Measurements from ENCODE around the gene LCN10. TPM values are rescaled to one million over a fixed set of nuclear protein-coding genes. Genes with fewer than 3 reads are reported as not detected.

The LCN10 gene
- total and polyA plus RNA-seq, 9 of the 15 experiments (the other 6 are each of a cell fraction or from before 2014, with no cell fraction given) = 0.10 to 0.21 (median 0.14) TPM; not detected in 6

DNA sequence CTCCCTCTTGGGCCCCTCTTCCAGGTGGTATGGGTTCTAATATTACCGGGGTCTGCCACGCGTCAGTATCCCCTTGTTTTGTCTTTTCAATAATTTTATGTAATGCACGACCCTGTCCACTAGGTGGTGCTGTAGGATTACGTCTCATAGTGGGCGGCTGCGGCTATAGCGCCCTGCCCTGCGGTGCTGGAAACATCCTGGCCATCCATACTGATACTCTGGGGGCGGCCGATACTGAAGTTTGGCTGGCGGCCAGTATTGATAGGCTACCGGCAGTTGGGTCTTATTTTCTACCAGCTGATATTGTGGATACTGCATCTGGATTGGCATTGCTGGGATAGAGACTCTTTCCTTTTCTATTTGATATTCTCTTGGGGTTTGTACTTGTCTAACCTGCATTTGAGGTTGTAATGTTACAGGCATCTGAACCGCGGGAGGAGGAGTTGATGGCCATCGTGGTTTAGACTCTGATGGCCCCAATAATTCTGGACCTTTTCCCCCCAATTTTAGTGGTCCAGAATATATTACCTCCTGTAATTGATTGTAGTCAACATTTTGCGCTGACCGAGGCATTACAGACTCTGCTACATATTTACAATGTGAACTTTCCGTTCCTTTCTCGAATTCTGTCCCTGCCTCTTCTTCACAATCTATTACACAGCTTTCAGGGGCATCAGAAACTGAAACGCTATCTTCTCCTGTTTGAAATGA is 45.1 kb upstream of the LCN10 start (continued):
- 0 out of 4 replicates have a peak, but pooled peaks of 1 of the 2 experiments have one; percentile 40 for TF ChIP-seq MLLT1 (IDR thresholded peaks at IDR 0.05)
- TF ChIP-seq, protein P1, sequence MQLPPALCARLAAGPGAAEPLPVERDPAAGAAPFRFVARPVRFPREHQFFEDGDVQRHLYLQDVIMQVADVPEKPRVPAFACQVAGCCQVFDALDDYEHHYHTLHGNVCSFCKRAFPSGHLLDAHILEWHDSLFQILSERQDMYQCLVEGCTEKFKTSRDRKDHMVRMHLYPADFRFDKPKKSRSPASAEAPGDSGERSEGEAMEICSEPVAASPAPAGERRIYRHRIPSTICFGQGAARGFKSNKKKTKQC (CRISPR knock-in tag; IDR thresholded peaks at IDR 0.05) = no peak
- no peak for TF ChIP-seq HNRNPK (IDR thresholded peaks at IDR 0.05; ENCODE audit: low read depth, low read length, poor library complexity, severe bottlenecking)
- TF ChIP-seq MTF1 (CRISPR knock-in tag; IDR thresholded peaks at IDR 0.05; ENCODE audit: borderline replicate concordance) = no peak
- 0 out of 2 replicates have a peak, but pooled peaks have one; percentile 12 for TF ChIP-seq ZNF384 (IDR thresholded peaks at IDR 0.05; ENCODE audit: low read depth, low read length)
- peak; percentile 56; the same call in 1 of the 2 replicates for TF ChIP-seq NFIX (CRISPR knock-in tag; IDR thresholded peaks at IDR 0.05; ENCODE audit: low read depth)
- TF ChIP-seq ZNF740 (CRISPR knock-in tag; IDR thresholded peaks at IDR 0.05) = no peak
- no peak for TF ChIP-seq ZNF740 (tag; IDR thresholded peaks at IDR 0.05)
- no peak for TF ChIP-seq HDAC6 (IDR thresholded peaks at IDR 0.05; ENCODE audit: low read depth, low read length)
- TF ChIP-seq, protein P2, sequence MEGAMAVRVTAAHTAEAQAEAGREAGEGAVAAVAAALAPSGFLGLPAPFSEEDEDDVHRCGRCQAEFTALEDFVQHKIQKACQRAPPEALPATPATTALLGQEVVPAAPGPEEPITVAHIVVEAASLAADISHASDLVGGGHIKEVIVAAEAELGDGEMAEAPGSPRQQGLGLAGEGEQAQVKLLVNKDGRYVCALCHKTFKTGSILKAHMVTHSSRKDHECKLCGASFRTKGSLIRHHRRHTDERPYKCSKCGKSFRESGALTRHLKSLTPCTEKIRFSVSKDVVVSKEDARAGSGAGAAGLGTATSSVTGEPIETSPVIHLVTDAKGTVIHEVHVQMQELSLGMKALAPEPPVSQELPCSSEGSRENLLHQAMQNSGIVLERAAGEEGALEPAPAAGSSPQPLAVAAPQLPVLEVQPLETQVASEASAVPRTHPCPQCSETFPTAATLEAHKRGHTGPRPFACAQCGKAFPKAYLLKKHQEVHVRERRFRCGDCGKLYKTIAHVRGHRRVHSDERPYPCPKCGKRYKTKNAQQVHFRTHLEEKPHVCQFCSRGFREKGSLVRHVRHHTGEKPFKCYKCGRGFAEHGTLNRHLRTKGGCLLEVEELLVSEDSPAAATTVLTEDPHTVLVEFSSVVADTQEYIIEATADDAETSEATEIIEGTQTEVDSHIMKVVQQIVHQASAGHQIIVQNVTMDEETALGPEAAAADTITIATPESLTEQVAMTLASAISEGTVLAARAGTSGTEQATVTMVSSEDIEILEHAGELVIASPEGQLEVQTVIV (CRISPR knock-in tag; IDR thresholded peaks at IDR 0.05; ENCODE audit: borderline replicate concordance) = no peak
- TF ChIP-seq SMARCA5 (IDR thresholded peaks at IDR 0.05) = no peak
- TF ChIP-seq, protein P3, sequence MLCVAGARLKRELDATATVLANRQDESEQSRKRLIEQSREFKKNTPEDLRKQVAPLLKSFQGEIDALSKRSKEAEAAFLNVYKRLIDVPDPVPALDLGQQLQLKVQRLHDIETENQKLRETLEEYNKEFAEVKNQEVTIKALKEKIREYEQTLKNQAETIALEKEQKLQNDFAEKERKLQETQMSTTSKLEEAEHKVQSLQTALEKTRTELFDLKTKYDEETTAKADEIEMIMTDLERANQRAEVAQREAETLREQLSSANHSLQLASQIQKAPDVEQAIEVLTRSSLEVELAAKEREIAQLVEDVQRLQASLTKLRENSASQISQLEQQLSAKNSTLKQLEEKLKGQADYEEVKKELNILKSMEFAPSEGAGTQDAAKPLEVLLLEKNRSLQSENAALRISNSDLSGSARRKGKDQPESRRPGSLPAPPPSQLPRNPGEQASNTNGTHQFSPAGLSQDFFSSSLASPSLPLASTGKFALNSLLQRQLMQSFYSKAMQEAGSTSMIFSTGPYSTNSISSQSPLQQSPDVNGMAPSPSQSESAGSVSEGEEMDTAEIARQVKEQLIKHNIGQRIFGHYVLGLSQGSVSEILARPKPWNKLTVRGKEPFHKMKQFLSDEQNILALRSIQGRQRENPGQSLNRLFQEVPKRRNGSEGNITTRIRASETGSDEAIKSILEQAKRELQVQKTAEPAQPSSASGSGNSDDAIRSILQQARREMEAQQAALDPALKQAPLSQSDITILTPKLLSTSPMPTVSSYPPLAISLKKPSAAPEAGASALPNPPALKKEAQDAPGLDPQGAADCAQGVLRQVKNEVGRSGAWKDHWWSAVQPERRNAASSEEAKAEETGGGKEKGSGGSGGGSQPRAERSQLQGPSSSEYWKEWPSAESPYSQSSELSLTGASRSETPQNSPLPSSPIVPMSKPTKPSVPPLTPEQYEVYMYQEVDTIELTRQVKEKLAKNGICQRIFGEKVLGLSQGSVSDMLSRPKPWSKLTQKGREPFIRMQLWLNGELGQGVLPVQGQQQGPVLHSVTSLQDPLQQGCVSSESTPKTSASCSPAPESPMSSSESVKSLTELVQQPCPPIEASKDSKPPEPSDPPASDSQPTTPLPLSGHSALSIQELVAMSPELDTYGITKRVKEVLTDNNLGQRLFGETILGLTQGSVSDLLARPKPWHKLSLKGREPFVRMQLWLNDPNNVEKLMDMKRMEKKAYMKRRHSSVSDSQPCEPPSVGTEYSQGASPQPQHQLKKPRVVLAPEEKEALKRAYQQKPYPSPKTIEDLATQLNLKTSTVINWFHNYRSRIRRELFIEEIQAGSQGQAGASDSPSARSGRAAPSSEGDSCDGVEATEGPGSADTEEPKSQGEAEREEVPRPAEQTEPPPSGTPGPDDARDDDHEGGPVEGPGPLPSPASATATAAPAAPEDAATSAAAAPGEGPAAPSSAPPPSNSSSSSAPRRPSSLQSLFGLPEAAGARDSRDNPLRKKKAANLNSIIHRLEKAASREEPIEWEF (CRISPR knock-in tag; IDR thresholded peaks at IDR 0.05) = peak; percentile 94
- no peak for TF ChIP-seq TAL1 (IDR thresholded peaks at IDR 0.05)
- no peak for TF ChIP-seq FOS (IDR thresholded peaks at IDR 0.05; ENCODE audit: extremely low read depth, insufficient read length)
- no peak for TF ChIP-seq ATF2 (CRISPR knock-in tag; IDR thresholded peaks at IDR 0.05)
